ENCODE measurements around the gene GDF15. TPM values are rescaled to one million over a fixed set of nuclear protein-coding genes. Genes with fewer than 3 reads are reported as not detected.
"Not testable (repeated sequence)": the region's sequence is repeated elsewhere in the genome, so short reads cannot be mapped to it uniquely, and the experiment has no call there.

GDF15 gene
- total RNA-seq, 1 experiment from 2014 or later, result 21.9 TPM

- no peak for DNase-seq (ENCODE audit: low read depth in 1 of 2, low spot score in 2 of 2)
- H3K27ac ChIP-seq, result no peak overlapping the region
- no peaks in the 10 kb centered on the region for H3K36me3 ChIP-seq
- no peaks in the 10 kb centered on the region for H3K4me1 ChIP-seq (replicated peaks)
- H3K27me3 ChIP-seq (replicated peaks), result no peaks in the 10 kb centered on the region
- H3K9me3 ChIP-seq (replicated peaks), result no peaks in the 10 kb centered on the region
- no peak overlapping the region for H3K4me3 ChIP-seq
These were observed 35.5 kb upstream of the GDF15 start for GRCh38 chr19:18350490-18350889.

GRCh38 chr19:18351544-18351943 is 34.4 kb upstream of the GDF15 start:
- Histone ChIP-seq H3K27ac (no peak overlapping the region), H3K9me3 (replicated peaks) (no peaks in the 10 kb centered on the region), H3K27me3 (replicated peaks) (no peaks in the 10 kb centered on the region), H3K36me3 (peaks cover 4% of the 10 kb centered on the region; the same call in 1 of the 2 replicates), H3K4me3 (no peak overlapping the region), H3K4me1 (replicated peaks) (no peaks in the 10 kb centered on the region)
- no peak for DNase-seq (ENCODE audit: low read depth in 1 of 2, low spot score in 2 of 2)

GRCh38 chr19:18353378-18354005 is 32.5 kb upstream of the GDF15 start:
- Histone ChIP-seq H3K9me3 (replicated peaks) (no peaks in the 10 kb centered on the region), H3K36me3 (peaks cover 13% of the 10 kb centered on the region), H3K27me3 (replicated peaks) (no peaks in the 10 kb centered on the region), H3K4me3 (no peak overlapping the region), H3K4me1 (replicated peaks) (no peaks in the 10 kb centered on the region), H3K27ac (no peak overlapping the region)
- no peak for DNase-seq (ENCODE audit: low read depth in 1 of 2, low spot score in 2 of 2)

- H3K4me3 ChIP-seq; DNase-seq (ENCODE audit: low read depth in 1 of 2, low spot score in 2 of 2); H3K4me1 ChIP-seq (replicated peaks); H3K27me3 ChIP-seq (replicated peaks); H3K27ac ChIP-seq; H3K9me3 ChIP-seq (replicated peaks): not testable (repeated sequence)
- H3K36me3 ChIP-seq, result peaks cover 13% of the 10 kb centered on the region
These were observed 31.2 kb upstream of the GDF15 start for GRCh38 chr19:18354743-18355142.

GRCh38 chr19:18357041-18357440 is 28.9 kb upstream of the GDF15 start:
- no peak overlapping the region for H3K4me3 ChIP-seq
- H3K27me3 ChIP-seq (replicated peaks), result no peaks in the 10 kb centered on the region
- H3K9me3 ChIP-seq (replicated peaks), result no peaks in the 10 kb centered on the region
- no peaks in the 10 kb centered on the region for H3K4me1 ChIP-seq (replicated peaks)
- no peak for DNase-seq (ENCODE audit: low read depth in 1 of 2, low spot score in 2 of 2)
- H3K27ac ChIP-seq, result no peak overlapping the region
- peaks cover 13% of the 10 kb centered on the region for H3K36me3 ChIP-seq

- Histone ChIP-seq H3K36me3 (peaks cover 12% of the 10 kb centered on the region), H3K27ac (no peak overlapping the region), H3K27me3 (replicated peaks) (no peaks in the 10 kb centered on the region), H3K4me3 (no peak overlapping the region), H3K9me3 (replicated peaks) (no peaks in the 10 kb centered on the region), H3K4me1 (replicated peaks) (peaks cover 30% of the 10 kb centered on the region)
- no peak for DNase-seq (ENCODE audit: low read depth in 1 of 2, low spot score in 2 of 2)
These were observed 24.3 kb upstream of the GDF15 start for GRCh38 chr19:18361646-18362045.

GRCh38 chr19:18362934-18363542 is 22.9 kb upstream of the GDF15 start:
- Histone ChIP-seq H3K4me1 (replicated peaks) (peaks cover 30% of the 10 kb centered on the region), H3K4me3 (no peak overlapping the region), H3K36me3 (0 out of 2 replicates have a peak, but pooled peaks cover 3% of the 10 kb centered on the region), H3K27ac (no peak overlapping the region), H3K9me3 (replicated peaks) (no peaks in the 10 kb centered on the region), H3K27me3 (replicated peaks) (no peaks in the 10 kb centered on the region)
- no peak for DNase-seq (ENCODE audit: low read depth in 1 of 2, low spot score in 2 of 2)

- Histone ChIP-seq H3K4me1 (replicated peaks) (peaks cover 30% of the 10 kb centered on the region), H3K36me3 (0 out of 2 replicates have a peak, but pooled peaks cover 3% of the 10 kb centered on the region), H3K4me3 (no peak overlapping the region), H3K9me3 (replicated peaks) (no peaks in the 10 kb centered on the region), H3K27ac (no peak overlapping the region), H3K27me3 (replicated peaks) (no peaks in the 10 kb centered on the region)
- no peak for DNase-seq (ENCODE audit: low read depth in 1 of 2, low spot score in 2 of 2)
These were observed 22.2 kb upstream of the GDF15 start for GRCh38 chr19:18363787-18364186.

- peak in 1 of 2 experiments; percentile 20 for DNase-seq (ENCODE audit: low read depth in 1 of 2, low spot score in 2 of 2)
- Histone ChIP-seq H3K27ac (peak overlapping the region; percentile 85), H3K4me1 (replicated peaks) (peaks cover 30% of the 10 kb centered on the region)
- H3K27me3 ChIP-seq (replicated peaks); H3K4me3 ChIP-seq; H3K36me3 ChIP-seq; H3K9me3 ChIP-seq (replicated peaks): not testable (repeated sequence)
These were observed 21.6 kb upstream of the GDF15 start for GRCh38 chr19:18364277-18364825.

GRCh38 chr19:18364826-18365528 is 21.0 kb upstream of the GDF15 start:
- DNase-seq (ENCODE audit: low read depth in 1 of 2, low spot score in 2 of 2), result peak; percentile 80 to 87
- Histone ChIP-seq H3K4me1 (replicated peaks) (peaks cover 30% of the 10 kb centered on the region), H3K4me3 (no peak overlapping the region), H3K36me3 (0 out of 2 replicates have a peak, but pooled peaks cover 3% of the 10 kb centered on the region), H3K9me3 (replicated peaks) (no peaks in the 10 kb centered on the region), H3K27me3 (replicated peaks) (no peaks in the 10 kb centered on the region), H3K27ac (peak overlapping the region; percentile 85)

GRCh38 chr19:18366021-18366435 is 19.9 kb upstream of the GDF15 start:
- DNase-seq (ENCODE audit: low read depth in 1 of 2, low spot score in 2 of 2), result no peak
- Histone ChIP-seq H3K4me3 (no peak overlapping the region), H3K9me3 (replicated peaks) (no peaks in the 10 kb centered on the region), H3K27ac (no peak overlapping the region), H3K36me3 (0 out of 2 replicates have a peak, but pooled peaks cover 3% of the 10 kb centered on the region), H3K4me1 (replicated peaks) (peaks cover 30% of the 10 kb centered on the region), H3K27me3 (replicated peaks) (no peaks in the 10 kb centered on the region)

- no peak for DNase-seq (ENCODE audit: low read depth in 1 of 2, low spot score in 2 of 2)
- Histone ChIP-seq H3K4me1 (replicated peaks) (peaks cover 28% of the 10 kb centered on the region), H3K27ac (no peak overlapping the region), H3K4me3 (no peak overlapping the region), H3K36me3 (0 out of 2 replicates have a peak, but pooled peaks cover 3% of the 10 kb centered on the region), H3K9me3 (replicated peaks) (no peaks in the 10 kb centered on the region), H3K27me3 (replicated peaks) (no peaks in the 10 kb centered on the region)
These were observed 17.3 kb upstream of the GDF15 start for GRCh38 chr19:18368504-18369222.

GRCh38 chr19:18373407-18373891 is 12.5 kb upstream of the GDF15 start:
- no peaks in the 10 kb centered on the region for H3K27me3 ChIP-seq (replicated peaks)
- H3K9me3 ChIP-seq (replicated peaks), result no peaks in the 10 kb centered on the region
- H3K4me1 ChIP-seq (replicated peaks), result peaks cover 22% of the 10 kb centered on the region
- DNase-seq (ENCODE audit: low read depth in 1 of 2, low spot score in 2 of 2), result no peak
- H3K4me3 ChIP-seq, result no peak overlapping the region
- no peaks in the 10 kb centered on the region for H3K36me3 ChIP-seq
- H3K27ac ChIP-seq, result peak overlapping the region; percentile 88

All from SJSA1 (cell line).